Endothelial cell of umbilical vein (primary cell): ENCODE results near the gene GAS2L3. TPM values are rescaled to one million over a fixed set of nuclear protein-coding genes. Genes with fewer than 3 reads are reported as not detected.

Experiments
- BruUV-seq: library from RNA; stranded (reverse); fragments of 400-500 nt; replicated peaks from 2 replicates; lab custom pipeline; 2021; lab: Mats Ljungman, UMichigan
- CTCF ChIA-PET: fragments of 300-600, 350-600 bp; sonication (Branson Sonifier 250); formaldehyde crosslinking; loops from one replicate; lab custom pipeline; 2021; ENCODE audit warnings: antibody characterized with exemption, inconsistent platforms; lab: Charles Lee
- POLR2A ChIA-PET: fragments of 300-600, 350-600 bp; sonication (Branson Sonifier 250); formaldehyde crosslinking; loops from one replicate; lab custom pipeline; 2021; ENCODE audit warnings: antibody characterized with exemption, inconsistent platforms; lab: Charles Lee
- DNase-seq: peaks from one replicate; pipeline ENCODE4 v3.0.0-alpha.2; 2011; ENCODE audit warnings: low read depth, low spot score
- FAIRE-seq: peaks from 2 replicates; lab custom pipeline; 2011; peaks lifted over from hg19 to GRCh38; lab: Jason Lieb, UNC
- H2AFZ ChIP-seq: 2 replicates; pipeline ENCODE4 v1.6.0; 2012; ENCODE audit warnings: low read depth, low read length, control low read depth, inconsistent platforms
- H3K27ac ChIP-seq: 2 replicates; pipeline ENCODE4 v1.5.1; 2011; ENCODE audit warnings: low read depth, mild to moderate bottlenecking, control low read depth, low read length, moderate library complexity; ENCODE audit not compliant: insufficient read depth
- H3K27me3 ChIP-seq, 2 experiments: 2 replicates each; pipeline versions ENCODE4 v1.6.0 to v1.6.1; 2011; ENCODE audit warnings: low read length in 2 of 2, mixed read lengths in 1 of 2; ENCODE audit not compliant: control insufficient read depth in 2 of 2, insufficient read depth in 2 of 2
- H3K36me3 ChIP-seq, 2 experiments: 2 replicates in 1 of 2; 3 replicates in 1 of 2; pipeline ENCODE4 v1.5.1; 2011; ENCODE audit warnings: low read length in 2 of 2, mild to moderate bottlenecking in 1 of 2, moderate library complexity in 1 of 2; ENCODE audit not compliant: control insufficient read depth in 2 of 2, insufficient read depth in 2 of 2; ENCODE audit errors: extremely low read depth in 1 of 2
- H3K4me1 ChIP-seq: 3 replicates; pipeline ENCODE4 v1.5.1; 2011; ENCODE audit warnings: mild to moderate bottlenecking, low read length; ENCODE audit not compliant: control insufficient read depth, insufficient read depth; ENCODE audit errors: extremely low read depth
- H3K4me2 ChIP-seq: 2 replicates; pipeline ENCODE4 v1.6.1; 2011; ENCODE audit warnings: low read length, control low read depth, mixed read lengths; ENCODE audit not compliant: insufficient read depth
- H3K4me3 ChIP-seq, 3 experiments: fragments of 200-600 bp in 1 of 3; sonication (generic), shearing (Covaris generic) in 1 of 3; replicated peaks in 1 of 3; 2 replicates each; pipeline ENCODE4 v1.5.1; 2011 to 2016; ENCODE audit warnings: control low read depth in 3 of 3, low read length in 3 of 3, mild to moderate bottlenecking in 2 of 3, inconsistent platforms in 1 of 3, low read depth in 1 of 3, moderate library complexity in 1 of 3; ENCODE audit not compliant: insufficient read depth in 1 of 3
- H3K79me2 ChIP-seq: 2 replicates; pipeline ENCODE4 v1.6.0; 2012; ENCODE audit warnings: low read length, inconsistent platforms; ENCODE audit not compliant: control insufficient read depth, insufficient read depth
- H3K9ac ChIP-seq: replicated peaks from 2 replicates; pipeline ENCODE3; 2011; ENCODE audit warnings: low read length, control low read depth; ENCODE audit not compliant: insufficient read depth; ENCODE audit errors: extremely low read depth
- H3K9me1 ChIP-seq: replicated peaks from 3 replicates; pipeline ENCODE4 v1.6.0; 2011; ENCODE audit warnings: mild to moderate bottlenecking, low read length; ENCODE audit not compliant: control insufficient read depth, insufficient read depth; ENCODE audit errors: extremely low read depth
- H3K9me3 ChIP-seq: replicated peaks from 2 replicates; pipeline ENCODE4 v1.5.1; 2012; ENCODE audit warnings: low read length, inconsistent platforms; ENCODE audit not compliant: control insufficient read depth, insufficient read depth
- H4K20me1 ChIP-seq: replicated peaks from 2 replicates; pipeline ENCODE3; 2011; ENCODE audit warnings: mild to moderate bottlenecking, low read length; ENCODE audit not compliant: control insufficient read depth, insufficient read depth; ENCODE audit errors: extremely low read depth
- CTCF ChIP-seq, 2 donors: IDR thresholded peaks; 1 replicate in 1 of 2; 2 replicates in 1 of 2; pipeline ENCODE4 v1.5.1; 2011; ENCODE audit warnings: low read length in 2 of 2, mild to moderate bottlenecking in 2 of 2, moderate library complexity in 2 of 2, control low read depth in 1 of 2, inconsistent platforms in 1 of 2, low read depth in 1 of 2; ENCODE audit not compliant: insufficient read depth in 1 of 2; ENCODE audit errors: extremely low read depth in 1 of 2
- GATA2 ChIP-seq: IDR thresholded peaks from 2 replicates; pipeline ENCODE4 v1.7.0; 2011; ENCODE audit warnings: low read depth, mild to moderate bottlenecking, moderate library complexity, mixed read lengths, low read length; ENCODE audit not compliant: insufficient read length, insufficient read depth
- JUN ChIP-seq: IDR thresholded peaks from 2 replicates; pipeline ENCODE4 v1.6.1; 2011; ENCODE audit warnings: borderline replicate concordance, low read depth; ENCODE audit not compliant: insufficient read length, insufficient read depth
- MAX ChIP-seq: IDR thresholded peaks from 2 replicates; pipeline ENCODE4 v1.6.1; 2011; ENCODE audit not compliant: insufficient read depth, insufficient read length
- MYC ChIP-seq: IDR thresholded peaks from one replicate; pipeline ENCODE4 v1.6.1; 2011; ENCODE audit warnings: mild to moderate bottlenecking, low read depth, low read length
- POLR2A ChIP-seq: IDR thresholded peaks from 2 replicates; pipeline ENCODE4 v1.6.1; 2012; ENCODE audit warnings: low read depth, mild to moderate bottlenecking, control low read depth, low read length
- POLR2AphosphoS5 ChIP-seq: IDR thresholded peaks from 2 replicates; pipeline ENCODE4 v1.6.1; 2012; ENCODE audit warnings: low read depth, mild to moderate bottlenecking, control low read depth, low read length, moderate library complexity; ENCODE audit not compliant: insufficient read depth
- dilution Hi-C: fragments of 300-500 bp; cut with MboI; formaldehyde crosslinking; loops from one replicate; pipeline ENCODE4 v1.15.0; 2019; ENCODE audit warnings: low sequenced_read_pairs; ENCODE audit not compliant: extremely low pct_ligation_motif_present
- intact Hi-C: fragments of 100-400 bp; cut with micrococcal nuclease; formaldehyde crosslinking; loops from one replicate; pipeline ENCODE4 v1.10.0; 2022
- polyA plus RNA-seq, 4 experiments: library from polyadenylated mRNA; depleted of rRNA in 3 of 4; stranded (reverse) in 3 of 4; unstranded in 1 of 4; fragments of >200 nt; gene quantifications; 2 replicates each; pipeline versions ENCODE4 v1.2.1 to v1.2.3, GENCODE V29; 2011 to 2012; ENCODE audit warnings: missing spikeins in 1 of 4
- total RNA-seq: library from RNA; stranded (reverse); gene quantifications from 2 replicates; pipeline ENCODE4 v1.2.3, GENCODE V29; 2021

The GAS2L3 gene
- total and polyA plus RNA-seq, 2 donors (not counting 3 experiments of a cell fraction or from before 2014, with no cell fraction given): 6.5 to 47.1 TPM

GRCh38 chr12:100610666-100611430 lies 37.4 kb downstream of the GAS2L3 start:
- no peaks in the 10 kb centered on the region for H4K20me1 ChIP-seq
- H3K27me3 ChIP-seq: no peaks in the 10 kb centered on the region
- H3K4me2 ChIP-seq: no peak overlapping the region
- H3K9me1 ChIP-seq: no peaks in the 10 kb centered on the region
- H3K79me2 ChIP-seq: peaks cover 14% of the 10 kb centered on the region
- TF ChIP-seq POLR2A: no peak
- no peak for TF ChIP-seq CTCF (IDR thresholded peaks at IDR 0.05; ENCODE audit: extremely low read depth in 1 of 2, insufficient read depth in 1 of 2, low read depth in 1 of 2, low read length in 2 of 2)
- TF ChIP-seq POLR2AphosphoS5: no peak
- TF ChIP-seq MYC: no peak
- no peak for TF ChIP-seq GATA2
- no peak for TF ChIP-seq JUN
- TF ChIP-seq MAX: no peak
- intact Hi-C loops (no loop called here), dilution Hi-C loops (no loop called here)
- no peak for FAIRE-seq
- no peak overlapping the region for H3K4me3 ChIP-seq
- H3K4me1 ChIP-seq: no peaks in the 10 kb centered on the region
- DNase-seq: no peak
- H3K36me3 ChIP-seq: peaks cover 2 to 5% of the 10 kb centered on the region in 2 experiments
- no TSS peak for BruUV-seq
- no peak overlapping the region for H2AFZ ChIP-seq
- no peaks in the 10 kb centered on the region for H3K9me3 ChIP-seq
- no peak overlapping the region for H3K9ac ChIP-seq
- ChIA-PET POLR2A (no interaction called here), CTCF (no interaction called here)
- no peak overlapping the region for H3K27ac ChIP-seq
